Stimulated activated CD8-positive, alpha-beta memory T cell treated with anti-CD3 and anti-CD28 coated beads, Interleukin-15, amount 100 ng/mL, for 1 hour (primary cell): ENCODE measurements around the gene CRY1.
"Not testable (repeated sequence)": the region's sequence is repeated elsewhere in the genome, so short reads cannot be mapped to it uniquely, and the experiment has no call there.

Experiments used
- DNase-seq: peaks from one replicate; pipeline ENCODE4 v3.0.0-alpha.2; 2020; ENCODE audit warnings: low read depth

Gene CRY1

GRCh38 chr12:106999446-106999845 is 93.9 kb downstream of the CRY1 start:
- DNase-seq = no peak

- DNase-seq = no peak
Measured at GRCh38 chr12:106997916-106998315, 95.4 kb downstream of the CRY1 start.

DNA sequence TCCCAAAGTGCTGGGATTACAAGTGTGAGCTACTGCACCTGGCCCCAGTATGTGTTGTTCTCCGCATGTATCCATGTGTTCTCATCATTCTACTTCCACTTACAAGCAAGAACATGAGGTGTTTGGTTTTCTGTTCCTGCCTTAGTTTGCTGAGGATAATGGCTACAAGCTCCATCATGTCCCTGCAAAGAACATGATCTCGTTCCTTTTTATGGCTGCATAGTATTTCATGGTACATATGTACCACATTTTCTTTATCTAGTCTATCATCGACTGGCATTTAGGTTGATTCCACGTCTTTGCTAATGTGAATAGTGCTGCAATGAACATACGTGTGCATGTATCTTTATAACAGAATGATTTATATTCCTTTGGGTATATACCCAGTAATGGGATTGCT is 97.2 kb downstream of the CRY1 start:
- not testable (repeated sequence) for DNase-seq

GRCh38 chr12:106994579-106995220 is 98.6 kb downstream of the CRY1 start:
- DNase-seq = no peak

GRCh38 chr12:106987846-106988245 is 105.5 kb downstream of the CRY1 start:
- no peak for DNase-seq

- peak; percentile 61 for DNase-seq
Measured at GRCh38 chr12:106986625-106987389, 106.5 kb downstream of the CRY1 start, which contains the start of gene MTERF2. Gene MTERF2 (minus strand): TSS chr12:106987146. CDS start chr12:106978714, 8,432 bp downstream.

DNA sequence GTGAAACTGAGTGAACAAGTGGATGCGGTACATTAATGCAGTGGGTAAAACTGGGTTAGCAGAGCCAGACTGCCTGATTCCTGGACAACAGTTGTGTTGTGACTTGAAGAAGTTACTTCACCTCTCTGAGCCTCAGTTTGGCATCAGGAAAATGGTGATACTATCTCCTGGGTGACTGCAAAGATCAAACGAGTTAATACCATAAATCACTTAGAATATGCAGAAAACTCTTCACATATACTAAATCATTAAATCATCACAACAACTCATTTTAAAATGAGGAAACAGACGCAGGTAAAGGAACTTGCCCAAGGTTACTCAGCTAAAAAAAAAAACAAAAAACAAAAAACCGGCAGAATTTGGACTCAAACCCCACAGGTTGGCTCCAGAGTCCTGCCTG is 107.2 kb downstream of the CRY1 start:
- no peak for DNase-seq

DNA sequence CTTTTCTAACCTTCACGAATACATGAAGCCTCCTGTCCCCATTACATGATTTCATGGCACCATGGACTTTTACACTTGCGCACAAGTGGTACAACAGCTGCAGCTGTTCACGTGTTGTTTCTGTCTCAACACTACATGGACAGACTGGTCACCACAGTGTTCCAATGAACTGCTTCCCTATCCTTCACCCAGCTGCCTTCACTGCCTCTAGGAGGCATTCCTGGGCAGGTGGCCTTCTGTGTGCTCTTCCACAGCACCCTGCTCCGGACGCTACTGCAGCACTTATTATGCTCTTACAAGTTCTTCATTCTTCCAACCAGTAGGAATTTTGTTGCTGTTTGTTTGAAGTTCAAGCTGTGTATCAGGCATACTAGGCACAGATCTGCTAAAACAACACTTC is 107.9 kb downstream of the CRY1 start:
- no peak for DNase-seq

DNA sequence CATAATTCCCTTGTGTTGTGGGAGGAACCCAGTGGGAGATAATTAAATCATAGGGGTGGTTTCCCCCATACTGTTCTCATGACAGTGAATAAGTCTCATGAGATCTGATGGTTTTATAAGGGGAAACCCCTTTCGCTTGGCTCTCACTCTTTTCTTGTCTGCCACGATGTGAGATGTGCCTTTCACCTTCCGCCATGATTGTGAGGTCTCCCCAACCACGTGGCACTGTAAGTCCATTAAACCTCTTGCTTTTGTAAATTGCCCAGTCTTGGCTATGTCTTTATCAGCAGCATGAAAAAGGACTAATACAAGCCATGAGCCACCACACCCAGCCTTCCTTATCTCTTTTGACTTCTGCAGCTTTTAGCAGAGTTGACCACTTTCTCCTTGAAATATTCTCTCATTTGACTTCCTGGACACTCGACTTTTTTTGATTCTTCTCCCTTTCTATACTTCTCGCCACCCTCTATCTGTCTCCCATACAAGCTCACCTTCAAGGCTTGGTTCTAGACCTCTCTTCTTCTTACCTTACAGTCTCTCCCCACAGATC is 108.7 kb downstream of the CRY1 start:
- no peak for DNase-seq

- no peak for DNase-seq
Measured at GRCh38 chr12:106982229-106982628, 111.1 kb downstream of the CRY1 start.

- no peak for DNase-seq
Measured at GRCh38 chr12:106981788-106982187, 111.6 kb downstream of the CRY1 start.

DNA sequence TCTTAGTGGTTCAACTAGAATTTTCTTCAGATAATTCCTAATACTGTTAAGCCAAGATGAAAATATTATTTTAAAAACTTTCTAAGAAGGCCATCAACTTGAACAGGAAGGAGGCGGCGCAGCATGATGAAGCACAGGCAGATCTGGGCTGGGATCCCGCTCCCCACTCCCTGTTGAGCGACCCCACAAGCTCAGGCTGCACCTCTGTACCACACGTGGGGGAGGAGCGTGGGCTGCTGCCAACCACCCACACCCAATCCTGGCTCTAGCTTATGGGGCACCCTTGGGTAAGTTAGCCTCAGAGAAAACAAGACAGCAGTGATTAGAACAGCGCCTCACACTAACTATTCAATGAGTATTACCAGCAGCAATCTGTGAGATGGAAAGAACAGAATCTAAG is 112.4 kb downstream of the CRY1 start:
- no peak for DNase-seq

GRCh38 chr12:106978035-106978800 is 115.1 kb downstream of the CRY1 start:
- no peak for DNase-seq

DNA sequence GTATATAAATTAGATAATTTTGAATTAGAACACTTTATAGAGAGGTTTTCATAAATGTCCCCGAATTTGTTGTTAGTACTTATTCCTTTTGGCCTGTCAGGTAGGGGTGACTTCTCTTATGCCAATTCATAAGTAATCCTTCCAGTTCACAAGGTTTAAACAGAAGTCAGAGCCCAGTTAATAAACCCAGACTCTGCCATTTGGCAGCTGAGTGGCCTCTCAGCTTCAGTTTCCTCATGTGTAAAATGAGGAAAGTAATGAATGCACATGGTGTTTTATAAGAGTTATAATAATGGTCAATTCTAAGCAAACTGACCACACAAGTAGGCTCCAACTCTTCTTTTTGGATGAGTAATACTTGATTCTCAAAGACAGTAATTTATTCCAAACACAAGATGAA is 116.7 kb downstream of the CRY1 start:
- no peak for DNase-seq

- DNase-seq = no peak
Measured at GRCh38 chr12:106975993-106976658, 117.2 kb downstream of the CRY1 start.

DNA sequence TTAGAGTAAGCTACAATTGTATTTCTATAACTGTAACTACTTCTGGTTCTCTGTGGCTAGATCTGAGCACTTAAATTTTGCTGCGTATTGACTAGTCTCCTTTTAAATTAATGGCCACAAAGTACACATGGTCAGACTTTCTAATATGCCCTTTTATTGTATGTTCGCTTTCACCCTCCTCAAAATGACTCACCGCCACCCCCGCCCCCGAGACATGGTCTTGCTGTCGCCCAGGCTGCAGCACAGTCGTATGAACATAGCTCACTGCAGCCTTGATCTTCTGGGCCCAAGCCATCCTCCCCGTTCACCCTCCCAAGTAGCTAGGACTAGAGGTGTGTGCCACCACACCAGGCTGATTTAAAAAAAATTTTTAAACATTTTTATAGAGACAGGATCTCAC is 118.3 kb downstream of the CRY1 start:
- DNase-seq = no peak

GRCh38 chr12:106974511-106974910 is 118.8 kb downstream of the CRY1 start:
- DNase-seq = no peak

DNA sequence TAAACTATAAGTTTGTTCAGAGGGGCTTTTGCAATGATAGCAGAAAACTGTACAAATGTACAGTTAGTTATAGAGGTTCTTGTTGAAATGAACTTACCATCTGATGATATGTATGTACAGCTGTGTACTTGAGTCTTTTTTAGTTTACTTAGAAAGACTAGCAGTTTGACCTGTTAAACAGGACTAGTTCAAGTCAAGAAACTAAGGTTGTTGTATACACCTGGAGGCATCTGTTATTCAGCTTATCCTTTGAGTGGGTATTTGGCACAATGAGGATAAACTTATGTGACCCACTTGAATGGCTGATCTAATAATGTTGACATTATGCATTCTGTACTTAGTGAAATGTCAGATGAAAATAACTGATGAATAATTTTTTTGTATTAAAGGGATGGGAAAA is 119.8 kb downstream of the CRY1 start:
- no peak for DNase-seq

DNA sequence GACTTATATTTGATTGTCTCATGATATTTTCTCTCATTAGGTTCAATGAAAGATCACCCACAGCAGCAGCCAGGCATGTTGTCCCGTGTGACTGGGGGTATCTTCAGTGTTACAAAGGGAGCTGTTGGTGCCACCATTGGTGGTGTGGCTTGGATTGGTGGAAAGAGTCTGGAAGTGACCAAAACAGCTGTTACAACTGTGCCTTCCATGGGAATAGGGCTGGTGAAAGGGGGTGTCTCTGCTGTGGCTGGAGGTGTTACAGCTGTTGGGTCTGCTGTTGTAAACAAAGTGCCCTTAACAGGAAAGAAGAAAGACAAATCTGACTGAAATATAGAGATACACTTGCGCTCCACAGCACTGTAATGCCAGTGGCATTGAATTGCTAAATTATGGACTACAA is 122.3 kb downstream of the CRY1 start:
- no peak for DNase-seq

- DNase-seq = no peak
Measured at GRCh38 chr12:106964526-106964925, 128.8 kb downstream of the CRY1 start.

DNA sequence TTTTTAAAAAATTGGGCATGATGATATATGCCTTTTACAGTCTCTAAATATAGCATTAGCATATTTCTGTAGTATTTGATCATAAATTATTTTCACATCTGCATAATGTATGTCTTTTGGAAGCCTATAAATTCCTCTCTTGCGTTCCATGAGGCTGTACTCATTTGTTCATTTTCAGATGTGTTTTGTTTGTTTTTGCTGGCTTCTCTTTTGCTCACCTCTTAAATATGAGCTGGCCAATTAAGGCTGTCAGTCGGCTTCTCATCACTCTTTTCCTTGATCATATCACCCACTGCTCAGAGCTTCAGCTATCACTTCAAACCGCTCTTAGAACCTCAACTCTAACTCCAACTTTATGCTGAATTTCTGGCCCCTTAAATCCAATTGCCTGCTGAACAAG is 131.1 kb downstream of the CRY1 start:
- DNase-seq = no peak

DNA sequence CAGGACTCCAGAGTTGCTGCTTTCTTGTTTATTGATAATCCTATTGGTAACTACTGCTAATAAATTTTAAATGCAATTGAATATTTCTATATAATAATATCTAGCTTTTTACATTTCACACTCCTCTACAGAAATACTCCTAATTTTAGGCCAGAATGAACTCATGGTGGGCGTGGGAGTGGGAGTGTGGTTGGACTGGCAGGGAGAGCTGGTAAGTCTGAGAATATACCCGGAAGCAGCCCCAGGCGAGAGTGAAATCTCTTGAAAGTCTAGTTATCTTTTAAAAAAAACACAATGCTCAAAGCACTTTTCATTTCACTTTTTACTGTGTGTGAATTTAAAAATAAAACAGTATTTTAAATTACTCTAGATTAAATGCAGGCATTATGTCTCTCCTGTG is 132.9 kb downstream of the CRY1 start:
- no peak for DNase-seq
